PFSK-1 (cell line): ENCODE results near the gene PHACTR1.

ENCODE experiments used
- REST ChIP-seq, 2 experiments: IDR thresholded peaks; 2 replicates each; pipeline versions ENCODE4 v1.6.1 to v1.8.0; 2011 to 2012; ENCODE audit warnings: low read depth in 2 of 2, low read length in 2 of 2, control low read depth in 1 of 2, inconsistent platforms in 1 of 2, mild to moderate bottlenecking in 1 of 2, moderate library complexity in 1 of 2; ENCODE audit not compliant: insufficient read depth in 1 of 2
- SIN3A ChIP-seq: IDR thresholded peaks from 2 replicates; pipeline ENCODE4 v1.6.1; 2012; ENCODE audit warnings: mild to moderate bottlenecking, low read length, moderate library complexity, borderline replicate concordance; ENCODE audit not compliant: insufficient read depth
- TAF1 ChIP-seq: IDR thresholded peaks from 2 replicates; pipeline ENCODE4 v1.6.1; 2012; ENCODE audit warnings: low read length, control low read depth, borderline replicate concordance; ENCODE audit not compliant: insufficient read depth

GRCh38 chr6:12750416-12750815 is 33.8 kb downstream of the PHACTR1 start:
- TF ChIP-seq TAF1 (no peak), SIN3A (no peak), REST (IDR thresholded peaks at IDR 0.05; ENCODE audit: insufficient read depth in 1 of 2, low read depth in 2 of 2, low read length in 2 of 2) (no peak)
